PC-9 (cell line): ENCODE measurements around the gene SFT2D1.

Experiments
- EZH2 ChIP-seq: fragments of 200-600 bp; sonication (generic); IDR thresholded peaks from 2 replicates; pipeline ENCODE4 v1.8.0; 2017; ENCODE audit warnings: antibody characterized with exemption, low read depth
- TF ChIP-seq, protein P1 (sequence below): fragments of 200-600 bp; sonication (generic); conservative IDR thresholded peaks from 2 replicates; pipeline ENCODE4 v1.6.1; 2017; ENCODE audit warnings: mixed run types, antibody characterized with exemption, mild to moderate bottlenecking, moderate library complexity

GRCh38 chr6:166354143-166354542 lies 11.8 kb upstream of the SFT2D1 start:
- TF ChIP-seq, protein P1, sequence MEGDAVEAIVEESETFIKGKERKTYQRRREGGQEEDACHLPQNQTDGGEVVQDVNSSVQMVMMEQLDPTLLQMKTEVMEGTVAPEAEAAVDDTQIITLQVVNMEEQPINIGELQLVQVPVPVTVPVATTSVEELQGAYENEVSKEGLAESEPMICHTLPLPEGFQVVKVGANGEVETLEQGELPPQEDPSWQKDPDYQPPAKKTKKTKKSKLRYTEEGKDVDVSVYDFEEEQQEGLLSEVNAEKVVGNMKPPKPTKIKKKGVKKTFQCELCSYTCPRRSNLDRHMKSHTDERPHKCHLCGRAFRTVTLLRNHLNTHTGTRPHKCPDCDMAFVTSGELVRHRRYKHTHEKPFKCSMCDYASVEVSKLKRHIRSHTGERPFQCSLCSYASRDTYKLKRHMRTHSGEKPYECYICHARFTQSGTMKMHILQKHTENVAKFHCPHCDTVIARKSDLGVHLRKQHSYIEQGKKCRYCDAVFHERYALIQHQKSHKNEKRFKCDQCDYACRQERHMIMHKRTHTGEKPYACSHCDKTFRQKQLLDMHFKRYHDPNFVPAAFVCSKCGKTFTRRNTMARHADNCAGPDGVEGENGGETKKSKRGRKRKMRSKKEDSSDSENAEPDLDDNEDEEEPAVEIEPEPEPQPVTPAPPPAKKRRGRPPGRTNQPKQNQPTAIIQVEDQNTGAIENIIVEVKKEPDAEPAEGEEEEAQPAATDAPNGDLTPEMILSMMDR: no peak
- no peak for TF ChIP-seq EZH2
